Large intestine (tissue), 3 donors: ENCODE data around the gene MON2. TPM values are rescaled to one million over a fixed set of nuclear protein-coding genes. Genes with fewer than 3 reads are reported as not detected.

ENCODE experiments used
- DNase-seq, 2 donors: peaks; one replicate each; pipeline versions ENCODE4 v3.0.0 to v3.0.0-alpha.2; 2013
- H3K27ac ChIP-seq: one replicate; pipeline ENCODE4 v1.5.1; 2013; ENCODE audit warnings: low read length
- H3K27me3 ChIP-seq: 2 replicates; pipeline ENCODE4 v1.6.1; 2013; ENCODE audit warnings: low read length; ENCODE audit not compliant: control insufficient read depth, insufficient read depth
- H3K36me3 ChIP-seq: 2 replicates; pipeline ENCODE4 v1.6.1; 2013; ENCODE audit warnings: low read length; ENCODE audit not compliant: control insufficient read depth, insufficient read depth
- H3K4me1 ChIP-seq: one replicate; pipeline ENCODE4 v1.6.1; 2013; ENCODE audit warnings: low read length; ENCODE audit not compliant: control insufficient read depth, insufficient read depth
- H3K4me3 ChIP-seq: one replicate; pipeline ENCODE4 v1.5.1; 2013; ENCODE audit warnings: low read length
- H3K9me3 ChIP-seq: one replicate; pipeline ENCODE4 v1.6.1; 2013; ENCODE audit warnings: mild to moderate bottlenecking, low read depth, low read length, moderate library complexity; ENCODE audit not compliant: control insufficient read depth
- WGBS: methylation state at CpG from one replicate; pipeline ENCODE4 v1.1.5; 2013; ENCODE audit warnings: low lambda C conversion rate; ENCODE audit not compliant: insufficient coverage; 5-methylcytosine and 5-hydroxymethylcytosine counted together
- polyA plus RNA-seq: library from polyadenylated mRNA; unstranded; fragments of 120-200 nt; gene quantifications from one replicate; pipeline ENCODE4 v1.2.1, GENCODE V29; 2013

MON2 gene
- polyA plus RNA-seq, 1 donor, result 49.1 TPM

- H3K27me3 ChIP-seq, result no peaks in the 10 kb centered on the region
- no peak overlapping the region for H3K27ac ChIP-seq
- DNase-seq, result no peak
- no peaks in the 10 kb centered on the region for H3K9me3 ChIP-seq
- H3K4me1 ChIP-seq, result no peaks in the 10 kb centered on the region
- no peak overlapping the region for H3K4me3 ChIP-seq
- 94% methylated on average over 3 of the region's 4 CpGs for WGBS
- peaks cover 17% of the 10 kb centered on the region for H3K36me3 ChIP-seq
Measured at GRCh38 chr12:62584619-62585018, 118.0 kb downstream of the MON2 start.

- no peak overlapping the region for H3K27ac ChIP-seq
- DNase-seq, result no peak
- H3K4me3 ChIP-seq, result no peak overlapping the region
- H3K4me1 ChIP-seq, result no peaks in the 10 kb centered on the region
- no peaks in the 10 kb centered on the region for H3K9me3 ChIP-seq
- H3K27me3 ChIP-seq, result no peaks in the 10 kb centered on the region
- H3K36me3 ChIP-seq, result peaks cover 19% of the 10 kb centered on the region
- 83% methylated on average over 1 of the region's 2 CpGs for WGBS
Measured at GRCh38 chr12:62586850-62587249, 120.2 kb downstream of the MON2 start.

- 100% methylated on average over 1 of the region's 1 CpG for WGBS
- Histone ChIP-seq H3K9me3 (no peaks in the 10 kb centered on the region), H3K27ac (no peak overlapping the region), H3K27me3 (no peaks in the 10 kb centered on the region), H3K36me3 (peaks cover 23% of the 10 kb centered on the region), H3K4me1 (no peaks in the 10 kb centered on the region), H3K4me3 (no peak overlapping the region)
- DNase-seq, result no peak
Measured at GRCh38 chr12:62588916-62589315, 122.3 kb downstream of the MON2 start.

GRCh38 chr12:62597253-62597652, 130.6 kb downstream of the MON2 start:
- no peak overlapping the region for H3K4me3 ChIP-seq
- H3K9me3 ChIP-seq, result no peaks in the 10 kb centered on the region
- no peaks in the 10 kb centered on the region for H3K27me3 ChIP-seq
- H3K4me1 ChIP-seq, result peaks cover 4% of the 10 kb centered on the region
- no peak for DNase-seq
- 97% methylated on average over 2 of the region's 3 CpGs for WGBS
- H3K36me3 ChIP-seq, result peaks cover 4% of the 10 kb centered on the region
- no peak overlapping the region for H3K27ac ChIP-seq

- no peak overlapping the region for H3K4me3 ChIP-seq
- peaks cover 3% of the 10 kb centered on the region for H3K9me3 ChIP-seq
- DNase-seq, result no peak
- 93% methylated on average over 2 of the region's 3 CpGs for WGBS
- H3K36me3 ChIP-seq, result no peaks in the 10 kb centered on the region
- no peak overlapping the region for H3K27ac ChIP-seq
- H3K4me1 ChIP-seq, result peaks cover 4% of the 10 kb centered on the region
- H3K27me3 ChIP-seq, result no peaks in the 10 kb centered on the region
Measured at GRCh38 chr12:62598846-62599245, 132.2 kb downstream of the MON2 start.

GRCh38 chr12:62599854-62600437, 133.3 kb downstream of the MON2 start:
- no peaks in the 10 kb centered on the region for H3K27me3 ChIP-seq
- H3K4me3 ChIP-seq, result no peak overlapping the region
- no peaks in the 10 kb centered on the region for H3K36me3 ChIP-seq
- H3K9me3 ChIP-seq, result peaks cover 3% of the 10 kb centered on the region
- 100% methylated on average over 1 of the region's 5 CpGs for WGBS
- DNase-seq, result no peak
- peaks cover 4% of the 10 kb centered on the region for H3K4me1 ChIP-seq
- no peak overlapping the region for H3K27ac ChIP-seq

GRCh38 chr12:62601765-62602164, 135.1 kb downstream of the MON2 start:
- DNase-seq, result peak in 1 of 2 donors; percentile 23
- H3K4me3 ChIP-seq, result peak overlapping the region; percentile 95
- H3K27me3 ChIP-seq, result no peaks in the 10 kb centered on the region
- H3K9me3 ChIP-seq, result peaks cover 3% of the 10 kb centered on the region
- H3K36me3 ChIP-seq, result no peaks in the 10 kb centered on the region
- peak overlapping the region; percentile 100 for H3K27ac ChIP-seq
- WGBS, result 100% methylated on average over 1 of the region's 2 CpGs
- H3K4me1 ChIP-seq, result peaks cover 4% of the 10 kb centered on the region

GRCh38 chr12:62602255-62603060, 135.8 kb downstream of the MON2 start:
- peak; percentile 83 to 95 for DNase-seq
- WGBS, result no CpG with 5 or more reads among the region's 66 CpGs
- Histone ChIP-seq H3K4me1 (peaks cover 4% of the 10 kb centered on the region), H3K27me3 (no peaks in the 10 kb centered on the region), H3K9me3 (peaks cover 3% of the 10 kb centered on the region), H3K27ac (peak overlapping the region; percentile 100), H3K36me3 (no peaks in the 10 kb centered on the region), H3K4me3 (peak overlapping the region; percentile 95)

GRCh38 chr12:62603061-62603810, 136.6 kb downstream of the MON2 start:
- peak; percentile 89 to 95 for DNase-seq
- peaks cover 4% of the 10 kb centered on the region for H3K4me1 ChIP-seq
- H3K27me3 ChIP-seq, result no peaks in the 10 kb centered on the region
- no CpG with 5 or more reads among the region's 94 CpGs for WGBS
- H3K4me3 ChIP-seq, result peak overlapping the region; percentile 95
- H3K36me3 ChIP-seq, result no peaks in the 10 kb centered on the region
- peak overlapping the region; percentile 100 for H3K27ac ChIP-seq
- H3K9me3 ChIP-seq, result peaks cover 3% of the 10 kb centered on the region

- peaks cover 4% of the 10 kb centered on the region for H3K4me1 ChIP-seq
- no peaks in the 10 kb centered on the region for H3K36me3 ChIP-seq
- H3K4me3 ChIP-seq, result peak overlapping the region; percentile 95
- no CpG with 5 or more reads among the region's 14 CpGs for WGBS
- peak overlapping the region; percentile 100 for H3K27ac ChIP-seq
- DNase-seq, result no peak
- no peaks in the 10 kb centered on the region for H3K27me3 ChIP-seq
- peaks cover 3% of the 10 kb centered on the region for H3K9me3 ChIP-seq
Measured at GRCh38 chr12:62603811-62604098, 137.1 kb downstream of the MON2 start.
